ENCODE measurements around the gene PVALEF. TPM values are rescaled to one million over a fixed set of nuclear protein-coding genes. Genes with fewer than 3 reads are reported as not detected.

Gene PVALEF
- total RNA-seq, 1 donor from 2014 or later = not detected

- Mint-ChIP-seq H3K27ac (no peak overlapping the region), H3K4me3 (no peak overlapping the region), H3K9me3 (no peaks in the 10 kb centered on the region), H3K4me1 (ENCODE audit: low read depth) (no peaks in the 10 kb centered on the region), H3K36me3 (ENCODE audit: low read depth) (no peaks in the 10 kb centered on the region), H3K27me3 (ENCODE audit: insufficient read depth) (no peaks in the 10 kb centered on the region)
- intact Hi-C loops (cut with micrococcal nuclease) = no loop called here
- no peak for DNase-seq (ENCODE audit: low spot score)
Measured at GRCh38 chr17:81188491-81188840, 23.2 kb downstream of the PVALEF start.

DNA sequence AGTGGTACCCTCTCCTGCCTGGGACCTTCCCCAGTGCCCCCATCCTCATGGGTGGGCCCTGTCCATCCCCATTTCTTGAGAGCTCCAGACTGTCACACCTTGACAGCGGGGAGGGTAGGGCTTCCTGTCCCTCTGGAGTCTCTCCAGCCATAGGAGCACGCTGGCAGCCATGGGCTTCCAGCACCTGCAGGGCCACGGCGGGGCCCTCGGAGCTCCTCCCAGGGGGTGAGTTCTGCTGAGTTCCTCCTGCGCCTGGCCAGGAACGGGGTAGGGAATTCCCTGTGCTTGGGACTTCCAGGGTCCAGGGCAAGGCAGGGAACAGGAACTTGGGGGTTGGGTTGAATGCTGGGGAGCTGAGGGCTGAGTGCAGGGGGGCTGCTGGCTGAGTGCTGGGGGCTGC, 23.7 kb downstream of the PVALEF start:
- H3K4me3 Mint-ChIP-seq = no peak overlapping the region
- intact Hi-C loops (cut with micrococcal nuclease) = no loop called here
- DNase-seq (ENCODE audit: low spot score) = no peak
- no peak overlapping the region for H3K27ac Mint-ChIP-seq
- no peaks in the 10 kb centered on the region for H3K4me1 Mint-ChIP-seq (ENCODE audit: low read depth)
- no peaks in the 10 kb centered on the region for H3K9me3 Mint-ChIP-seq
- H3K27me3 Mint-ChIP-seq (ENCODE audit: insufficient read depth) = no peaks in the 10 kb centered on the region
- no peaks in the 10 kb centered on the region for H3K36me3 Mint-ChIP-seq (ENCODE audit: low read depth)

GRCh38 chr17:81189670-81190530, 24.6 kb downstream of the PVALEF start:
- Mint-ChIP-seq H3K27ac (no peak overlapping the region), H3K9me3 (no peaks in the 10 kb centered on the region), H3K4me1 (ENCODE audit: low read depth) (no peaks in the 10 kb centered on the region), H3K36me3 (ENCODE audit: low read depth) (no peaks in the 10 kb centered on the region), H3K27me3 (ENCODE audit: insufficient read depth) (no peaks in the 10 kb centered on the region), H3K4me3 (no peak overlapping the region)
- intact Hi-C loops (cut with micrococcal nuclease) = no loop called here
- no peak for DNase-seq (ENCODE audit: low spot score)

DNA sequence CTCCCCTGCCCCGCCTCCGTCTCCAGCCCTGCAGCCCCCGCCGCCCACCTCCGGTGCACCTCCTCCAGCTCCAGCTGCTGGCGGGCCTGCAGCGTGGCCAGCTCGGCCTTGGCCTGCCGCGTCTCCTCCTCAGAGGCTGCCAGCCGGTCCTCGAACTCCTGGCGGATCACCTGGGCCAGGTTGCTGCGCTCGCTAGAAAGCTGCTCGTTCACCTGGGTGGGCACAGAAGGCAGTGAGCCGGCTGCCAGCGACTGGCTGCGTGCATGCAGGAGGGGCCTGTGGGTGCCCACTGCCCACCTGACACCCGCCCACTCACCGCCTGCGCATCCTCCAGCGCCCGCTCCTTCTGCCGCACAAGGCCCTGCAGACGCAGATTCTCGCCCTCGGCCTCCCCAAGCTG, 25.3 kb downstream of the PVALEF start:
- H3K9me3 Mint-ChIP-seq = no peaks in the 10 kb centered on the region
- no peak for DNase-seq (ENCODE audit: low spot score)
- H3K36me3 Mint-ChIP-seq (ENCODE audit: low read depth) = no peaks in the 10 kb centered on the region
- intact Hi-C loops (cut with micrococcal nuclease) = no loop called here
- H3K27ac Mint-ChIP-seq = no peak overlapping the region
- H3K4me3 Mint-ChIP-seq = no peak overlapping the region
- H3K4me1 Mint-ChIP-seq (ENCODE audit: low read depth) = no peaks in the 10 kb centered on the region
- no peaks in the 10 kb centered on the region for H3K27me3 Mint-ChIP-seq (ENCODE audit: insufficient read depth)

GRCh38 chr17:81191116-81191515, 25.8 kb downstream of the PVALEF start:
- intact Hi-C loops (cut with micrococcal nuclease) = no loop called here
- no peak for DNase-seq (ENCODE audit: low spot score)
- Mint-ChIP-seq H3K27ac (no peak overlapping the region), H3K36me3 (ENCODE audit: low read depth) (no peaks in the 10 kb centered on the region), H3K27me3 (ENCODE audit: insufficient read depth) (no peaks in the 10 kb centered on the region), H3K9me3 (no peaks in the 10 kb centered on the region), H3K4me3 (no peak overlapping the region), H3K4me1 (ENCODE audit: low read depth) (no peaks in the 10 kb centered on the region)

DNA sequence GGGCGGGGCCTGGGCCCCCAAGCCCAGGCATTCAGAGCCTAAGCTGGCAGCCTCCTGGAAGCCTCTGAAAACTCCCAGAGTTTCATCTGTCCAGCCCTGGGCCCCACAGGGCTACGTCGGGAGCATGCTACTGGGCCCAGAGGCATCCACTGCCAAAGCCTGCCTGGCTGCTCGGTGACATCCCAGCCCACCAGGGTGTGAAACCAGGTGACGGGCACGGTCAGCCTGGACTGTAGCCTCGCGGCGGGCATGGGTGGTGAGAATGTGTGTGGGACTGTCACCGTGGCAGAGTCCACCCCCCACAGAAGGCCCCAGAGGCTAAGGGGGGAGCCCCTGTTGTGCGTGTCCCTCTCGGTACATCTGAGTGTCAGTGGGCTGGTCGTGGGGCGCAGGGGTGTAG, 26.3 kb downstream of the PVALEF start:
- no peak for DNase-seq (ENCODE audit: low spot score)
- intact Hi-C loops (cut with micrococcal nuclease) = no loop called here
- H3K9me3 Mint-ChIP-seq = no peaks in the 10 kb centered on the region
- H3K4me3 Mint-ChIP-seq = no peak overlapping the region
- H3K27ac Mint-ChIP-seq = no peak overlapping the region
- H3K27me3 Mint-ChIP-seq (ENCODE audit: insufficient read depth) = no peaks in the 10 kb centered on the region
- H3K4me1 Mint-ChIP-seq (ENCODE audit: low read depth) = no peaks in the 10 kb centered on the region
- H3K36me3 Mint-ChIP-seq (ENCODE audit: low read depth) = no peaks in the 10 kb centered on the region

DNA sequence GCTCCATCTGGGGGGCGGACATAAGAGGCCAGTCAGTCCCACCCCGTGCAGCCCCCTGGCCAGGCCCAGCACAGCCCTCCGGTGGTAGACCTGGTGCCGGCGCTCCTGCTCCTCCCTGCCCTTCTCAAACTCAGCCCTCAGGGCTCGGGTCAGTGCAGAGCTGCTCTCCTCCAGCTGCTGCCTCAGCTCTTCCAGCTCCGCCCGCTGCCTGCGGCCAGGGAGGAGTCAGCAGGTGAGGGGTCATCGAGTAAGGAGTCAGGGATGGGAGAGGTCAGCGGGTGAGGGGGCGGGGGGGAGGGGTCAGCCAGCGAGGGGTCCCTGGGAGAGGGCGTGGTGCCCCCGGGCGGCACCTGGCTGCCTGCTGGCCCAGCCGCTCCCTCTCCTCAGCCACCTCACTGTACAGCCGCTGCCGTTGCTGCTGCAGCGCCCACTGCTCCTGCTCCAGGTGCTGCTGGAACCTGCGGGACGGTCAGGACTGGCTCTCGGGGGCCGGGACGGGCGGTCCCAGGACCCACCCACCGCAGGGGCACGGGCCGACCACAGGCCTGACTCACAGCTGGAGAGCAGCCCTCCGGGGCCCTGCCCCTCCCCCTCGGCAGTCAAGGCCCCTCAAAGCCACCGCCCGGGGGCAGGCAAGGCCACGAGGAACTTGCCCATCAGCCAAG, 27.2 kb downstream of the PVALEF start:
- Mint-ChIP-seq H3K4me3 (no peak overlapping the region), H3K4me1 (ENCODE audit: low read depth) (no peaks in the 10 kb centered on the region), H3K9me3 (no peaks in the 10 kb centered on the region), H3K27ac (no peak overlapping the region), H3K36me3 (ENCODE audit: low read depth) (no peaks in the 10 kb centered on the region), H3K27me3 (ENCODE audit: insufficient read depth) (no peaks in the 10 kb centered on the region)
- intact Hi-C loops (cut with micrococcal nuclease) = no loop called here
- DNase-seq (ENCODE audit: low spot score) = no peak

DNA sequence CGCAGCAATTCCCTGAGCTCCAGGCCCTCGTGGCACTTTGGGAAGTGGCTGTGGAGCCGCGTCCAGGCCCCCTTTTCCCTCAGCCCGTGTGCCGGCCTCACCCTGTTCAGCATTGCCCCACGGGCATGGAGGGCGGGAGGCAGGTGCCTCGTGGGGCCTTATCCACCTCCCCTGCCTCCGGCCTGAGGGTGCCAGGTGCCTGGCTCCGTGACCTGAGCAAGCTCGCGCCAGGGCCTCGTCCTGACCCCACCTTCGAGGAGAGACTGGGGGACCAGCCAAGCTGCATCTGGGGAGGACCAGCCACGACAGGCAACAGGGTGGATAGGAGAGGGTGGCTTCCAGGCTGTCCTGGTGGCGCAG, 27.7 kb downstream of the PVALEF start:
- no peak overlapping the region for H3K4me3 Mint-ChIP-seq
- no peak for DNase-seq (ENCODE audit: low spot score)
- no peaks in the 10 kb centered on the region for H3K9me3 Mint-ChIP-seq
- H3K36me3 Mint-ChIP-seq (ENCODE audit: low read depth) = no peaks in the 10 kb centered on the region
- no peaks in the 10 kb centered on the region for H3K27me3 Mint-ChIP-seq (ENCODE audit: insufficient read depth)
- intact Hi-C loops (cut with micrococcal nuclease) = no loop called here
- H3K4me1 Mint-ChIP-seq (ENCODE audit: low read depth) = no peaks in the 10 kb centered on the region
- H3K27ac Mint-ChIP-seq = no peak overlapping the region

- no peak overlapping the region for H3K27ac Mint-ChIP-seq
- no peaks in the 10 kb centered on the region for H3K9me3 Mint-ChIP-seq
- no peak overlapping the region for H3K4me3 Mint-ChIP-seq
- intact Hi-C loops (cut with micrococcal nuclease) = no loop called here
- no peaks in the 10 kb centered on the region for H3K36me3 Mint-ChIP-seq (ENCODE audit: low read depth)
- no peak for DNase-seq (ENCODE audit: low spot score)
- no peaks in the 10 kb centered on the region for H3K27me3 Mint-ChIP-seq (ENCODE audit: insufficient read depth)
- no peaks in the 10 kb centered on the region for H3K4me1 Mint-ChIP-seq (ENCODE audit: low read depth)
Measured at GRCh38 chr17:81193470-81194224, 28.3 kb downstream of the PVALEF start.

DNA sequence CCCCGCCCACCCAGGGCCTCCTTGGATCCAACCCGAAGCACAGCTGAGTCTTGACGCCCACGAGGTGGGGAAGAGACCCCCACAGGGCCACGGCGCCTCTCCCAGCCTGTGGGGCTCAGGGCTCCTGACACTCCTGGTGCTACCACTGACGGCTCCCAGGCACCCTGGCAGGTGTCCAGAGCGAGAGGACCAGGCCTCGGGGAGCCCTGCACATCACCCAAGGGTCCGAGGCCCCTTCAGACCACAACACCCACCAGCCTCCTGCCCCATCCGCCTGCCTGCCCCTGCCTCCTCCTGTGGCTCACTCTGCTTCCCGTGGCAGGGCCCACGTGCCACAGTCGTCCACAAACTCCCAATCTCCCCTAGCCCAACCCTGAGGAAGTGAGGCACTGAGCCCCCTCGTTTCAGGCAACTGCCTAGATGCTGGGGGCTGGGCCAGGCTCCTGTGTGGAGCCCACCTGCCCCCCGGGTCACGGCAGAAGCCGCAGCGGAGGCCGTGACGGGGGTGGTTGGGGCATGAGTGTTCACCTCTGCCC, 29.0 kb downstream of the PVALEF start:
- no peaks in the 10 kb centered on the region for H3K36me3 Mint-ChIP-seq (ENCODE audit: low read depth)
- H3K4me1 Mint-ChIP-seq (ENCODE audit: low read depth) = no peaks in the 10 kb centered on the region
- no peak overlapping the region for H3K27ac Mint-ChIP-seq
- no peak overlapping the region for H3K4me3 Mint-ChIP-seq
- no peaks in the 10 kb centered on the region for H3K9me3 Mint-ChIP-seq
- H3K27me3 Mint-ChIP-seq (ENCODE audit: insufficient read depth) = no peaks in the 10 kb centered on the region
- intact Hi-C loops (cut with micrococcal nuclease) = no loop called here
- no peak for DNase-seq (ENCODE audit: low spot score)

DNA sequence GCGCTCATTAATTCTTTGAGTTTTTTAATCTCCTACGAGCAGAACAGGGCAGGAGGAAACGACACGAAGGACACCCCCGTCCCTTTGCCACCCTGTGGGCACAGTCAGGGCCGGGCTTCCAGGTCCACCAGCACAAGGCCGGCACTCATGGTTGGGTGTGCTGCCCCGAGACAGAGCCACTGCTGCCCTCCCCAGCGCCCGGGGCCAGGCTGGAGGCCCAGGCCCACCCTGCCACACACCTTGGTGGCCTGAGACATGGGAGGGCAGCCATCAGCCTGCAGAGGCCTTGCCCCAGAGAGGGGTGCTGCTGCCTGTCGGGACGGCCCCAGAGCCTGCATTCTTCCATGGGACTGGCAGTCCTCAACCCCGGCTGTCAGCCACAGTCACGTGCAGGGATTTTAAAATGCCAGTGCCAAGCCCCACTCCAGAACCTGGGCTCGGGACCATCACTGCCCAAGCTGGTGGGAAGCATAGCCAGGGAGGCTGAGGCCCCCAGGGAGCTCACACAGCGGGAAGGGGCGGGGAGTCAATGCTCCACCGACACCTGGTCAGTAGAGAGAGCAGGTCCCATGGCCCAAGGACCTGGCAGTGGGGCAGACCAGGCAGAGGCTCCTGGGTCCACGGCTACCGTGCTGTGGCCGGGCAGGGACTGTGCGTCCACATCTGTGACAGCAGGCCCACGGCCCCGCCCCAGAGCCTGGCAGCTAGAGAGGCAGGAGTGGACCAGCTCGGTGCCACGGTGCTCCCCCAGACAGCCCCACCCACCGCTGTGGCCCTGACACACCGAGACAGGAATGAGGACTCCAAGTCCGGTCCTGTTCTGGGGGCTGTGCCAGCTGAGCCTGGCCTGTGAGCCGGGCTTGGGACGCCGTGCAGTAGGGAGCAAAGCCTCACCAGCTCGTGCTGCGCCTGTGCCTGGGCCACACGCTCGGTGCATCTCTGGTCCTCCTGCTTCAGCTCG, 29.9 kb downstream of the PVALEF start:
- Mint-ChIP-seq H3K36me3 (ENCODE audit: low read depth) (no peaks in the 10 kb centered on the region), H3K4me1 (ENCODE audit: low read depth) (no peaks in the 10 kb centered on the region), H3K4me3 (no peak overlapping the region), H3K27ac (no peak overlapping the region), H3K27me3 (ENCODE audit: insufficient read depth) (no peaks in the 10 kb centered on the region), H3K9me3 (no peaks in the 10 kb centered on the region)
- DNase-seq (ENCODE audit: low spot score) = no peak
- intact Hi-C loops (cut with micrococcal nuclease) = no loop called here

GRCh38 chr17:81195941-81196495, 30.7 kb downstream of the PVALEF start:
- Mint-ChIP-seq H3K27me3 (ENCODE audit: insufficient read depth) (no peaks in the 10 kb centered on the region), H3K9me3 (no peaks in the 10 kb centered on the region), H3K4me3 (no peak overlapping the region), H3K27ac (no peak overlapping the region), H3K4me1 (ENCODE audit: low read depth) (no peaks in the 10 kb centered on the region), H3K36me3 (ENCODE audit: low read depth) (no peaks in the 10 kb centered on the region)
- intact Hi-C loops (cut with micrococcal nuclease) = no loop called here
- no peak for DNase-seq (ENCODE audit: low spot score)

Data from activated T-helper 1 cell treated with anti-CD3 and anti-CD28 coated beads, Interleukin-12 subunit alpha, Interleukin-12 subunit beta, Interleukin-2, Interleukin-4 antibody, amounts not matched to agents 30 ng/mL and 10 ng/mL and 1 ng/mL, durations not matched to agents 14 hours and 24 hours and 36 hours (primary cell).